H9 (cell line): ENCODE data around the gene FBXL14. TPM values are rescaled to one million over a fixed set of nuclear protein-coding genes. Genes with fewer than 3 reads are reported as not detected.

Source experiments
- DNase-seq: peaks from one replicate; pipeline ENCODE4 v3.0.0-alpha.2; 2017
- H2AFZ ChIP-seq: one replicate; pipeline ENCODE4 v1.6.1; 2013; ENCODE audit warnings: mild to moderate bottlenecking, low read length, control low read depth, moderate library complexity
- H2AK5ac ChIP-seq: 2 replicates; pipeline ENCODE4 v1.6.1; 2013; ENCODE audit warnings: low read length, control low read depth, mixed read lengths; ENCODE audit not compliant: insufficient read length
- H2BK120ac ChIP-seq: one replicate; pipeline ENCODE4 v1.6.1; 2013; ENCODE audit warnings: low read depth, mild to moderate bottlenecking, low read length, control low read depth, inconsistent platforms; ENCODE audit not compliant: poor library complexity, severe bottlenecking
- H2BK12ac ChIP-seq: 2 replicates; pipeline ENCODE4 v1.6.1; 2013; ENCODE audit warnings: low read length, control low read depth, mixed read lengths, low read depth; ENCODE audit not compliant: insufficient read length
- H2BK15ac ChIP-seq: 2 replicates; pipeline ENCODE4 v1.6.1; 2013; ENCODE audit warnings: low read depth, low read length, control low read depth
- H2BK20ac ChIP-seq: one replicate; pipeline ENCODE4 v1.6.1; 2013; ENCODE audit warnings: low read depth, mild to moderate bottlenecking, low read length, control low read depth, inconsistent platforms; ENCODE audit not compliant: poor library complexity, severe bottlenecking
- H2BK5ac ChIP-seq: 2 replicates; pipeline ENCODE4 v1.6.1; 2013; ENCODE audit warnings: low read length, control low read depth, mixed read lengths; ENCODE audit not compliant: insufficient read length
- H3K14ac ChIP-seq: 2 replicates; pipeline ENCODE4 v1.6.1; 2013; ENCODE audit warnings: low read length, control low read depth; ENCODE audit not compliant: insufficient read depth
- H3K18ac ChIP-seq: 2 replicates; pipeline ENCODE4 v1.6.1; 2013; ENCODE audit warnings: low read depth, mild to moderate bottlenecking, mixed read lengths, low read length, control low read depth; ENCODE audit not compliant: insufficient read length
- H3K23ac ChIP-seq: 2 replicates; pipeline ENCODE4 v1.6.1; 2013; ENCODE audit warnings: low read length, control low read depth, mixed read lengths, low read depth; ENCODE audit not compliant: insufficient read length
- H3K23me2 ChIP-seq: 2 replicates; pipeline ENCODE4 v1.6.1; 2013; ENCODE audit warnings: low read depth, mild to moderate bottlenecking, mixed read lengths, low read length, control low read depth; ENCODE audit not compliant: insufficient read length, poor library complexity, severe bottlenecking
- H3K27ac ChIP-seq: 2 replicates; pipeline ENCODE4 v1.5.1; 2013; ENCODE audit warnings: low read length, control low read depth, mixed read lengths, low read depth; ENCODE audit not compliant: insufficient read length
- H3K27me3 ChIP-seq: 2 replicates; pipeline ENCODE4 v1.6.1; 2013; ENCODE audit warnings: low read length, control low read depth, inconsistent platforms; ENCODE audit not compliant: insufficient read depth
- H3K4ac ChIP-seq: 2 replicates; pipeline ENCODE4 v1.6.1; 2013; ENCODE audit warnings: low read depth, mild to moderate bottlenecking, control low read depth, inconsistent platforms, low read length, moderate library complexity
- H3K4me1 ChIP-seq: 2 replicates; pipeline ENCODE4 v1.6.1; 2013; ENCODE audit warnings: low read length, control low read depth, inconsistent platforms; ENCODE audit not compliant: insufficient read depth
- H3K4me2 ChIP-seq: 2 replicates; pipeline ENCODE4 v1.6.1; 2013; ENCODE audit warnings: low read length, control low read depth, mixed read lengths; ENCODE audit not compliant: insufficient read length, insufficient read depth
- H3K56ac ChIP-seq: 2 replicates; pipeline ENCODE4 v1.6.1; 2013; ENCODE audit warnings: low read depth, mild to moderate bottlenecking, mixed read lengths, low read length, control low read depth; ENCODE audit not compliant: insufficient read length
- H3K79me1 ChIP-seq: 2 replicates; pipeline ENCODE4 v1.6.1; 2013; ENCODE audit warnings: low read depth, mild to moderate bottlenecking, moderate library complexity, low read length, control low read depth, inconsistent platforms; ENCODE audit not compliant: insufficient read depth, poor library complexity, severe bottlenecking
- H3K79me2 ChIP-seq: 2 replicates; pipeline ENCODE4 v1.6.1; 2013; ENCODE audit warnings: low read length, control low read depth, inconsistent platforms; ENCODE audit not compliant: insufficient read depth
- H3K9ac ChIP-seq: 2 replicates; pipeline ENCODE4 v1.6.1; 2013; ENCODE audit warnings: low read length, control low read depth, mixed read lengths; ENCODE audit not compliant: insufficient read length; ENCODE audit errors: extremely low read depth
- H3K9me3 ChIP-seq: one replicate; pipeline ENCODE4 v1.6.1; 2013; ENCODE audit warnings: low read depth, low read length, inconsistent platforms; ENCODE audit not compliant: control insufficient read depth
- H3T11ph ChIP-seq: one replicate; pipeline ENCODE4 v1.6.1; 2013; ENCODE audit warnings: mild to moderate bottlenecking, low read length, control low read depth, inconsistent platforms
- H4K20me1 ChIP-seq: one replicate; pipeline ENCODE4 v1.6.1; 2013; ENCODE audit not compliant: control insufficient read depth, insufficient read length, insufficient read depth
- H4K5ac ChIP-seq: 2 replicates; pipeline ENCODE4 v1.6.1; 2013; ENCODE audit warnings: low read depth, mild to moderate bottlenecking, mixed read lengths, low read length, control low read depth; ENCODE audit not compliant: insufficient read length
- H4K8ac ChIP-seq: replicated peaks from 2 replicates; pipeline ENCODE4 v1.6.1; 2013; ENCODE audit warnings: low read length, control low read depth, mixed read lengths, low read depth; ENCODE audit not compliant: insufficient read length
- H4K91ac ChIP-seq: 2 replicates; pipeline ENCODE4 v1.6.1; 2013; ENCODE audit warnings: low read depth, mild to moderate bottlenecking, moderate library complexity, mixed read lengths, low read length, control low read depth; ENCODE audit not compliant: insufficient read length
- H3K27ac Mint-ChIP-seq, 3 experiments: 2 replicates in 2 of 3; 3 replicates in 1 of 3; pipeline ENCODE4 v1.8.0; 2020 to 2021; ENCODE audit warnings: mixed read lengths in 3 of 3, mild to moderate bottlenecking in 1 of 3, moderate library complexity in 1 of 3
- H3K27me3 Mint-ChIP-seq: 2 replicates; pipeline ENCODE4 v1.8.0; 2021; ENCODE audit warnings: low read depth, mild to moderate bottlenecking, moderate library complexity, mixed read lengths
- H3K36me3 Mint-ChIP-seq, 3 experiments: 2 replicates in 2 of 3; 3 replicates in 1 of 3; pipeline ENCODE4 v1.8.0; 2020 to 2021; ENCODE audit warnings: low read depth in 3 of 3, mixed read lengths in 3 of 3; ENCODE audit not compliant: insufficient read depth in 1 of 3
- H3K4me1 Mint-ChIP-seq, 2 experiments: 2 replicates each; pipeline ENCODE4 v1.8.0; 2020; ENCODE audit warnings: mixed read lengths in 2 of 2
- H3K4me3 Mint-ChIP-seq, 2 experiments: 2 replicates in 1 of 2; 3 replicates in 1 of 2; pipeline ENCODE4 v1.8.0; 2020 to 2021; ENCODE audit warnings: mild to moderate bottlenecking in 2 of 2, mixed read lengths in 2 of 2, moderate library complexity in 1 of 2
- H3K9me3 Mint-ChIP-seq, 2 experiments: 2 replicates in 1 of 2; 3 replicates in 1 of 2; pipeline ENCODE4 v1.8.0; 2020; ENCODE audit warnings: mild to moderate bottlenecking in 2 of 2, mixed read lengths in 2 of 2, moderate library complexity in 1 of 2
- CTCF ChIP-seq: fragments of 200-600 bp; sonication (generic); conservative IDR thresholded peaks from 3 replicates; pipeline ENCODE4 v1.8.0; 2021; ENCODE audit warnings: antibody characterized with exemption, mild to moderate bottlenecking
- WGBS: extraction: QIAGEN DNeasy Blood & Tissue Kit; methylation state at CpG from one replicate; pipeline ENCODE4 v1.1.7; 2013; ENCODE audit warnings: missing lambda C conversion rate, low lambda C conversion rate, mixed read lengths; ENCODE audit not compliant: insufficient read length; ENCODE audit errors: extremely low coverage; 5-methylcytosine and 5-hydroxymethylcytosine counted together
- total RNA-seq: library from RNA; stranded (reverse); gene quantifications from 2 replicates; pipeline ENCODE4 v1.2.1, GENCODE V29; 2021

The FBXL14 gene
- total RNA-seq, 1 experiment from 2014 or later, result 15.6 TPM

GRCh38 chr12:1608713-1609119 is 14.3 kb upstream of the FBXL14 start:
- Histone ChIP-seq H3T11ph (no peak overlapping the region), H4K8ac (no peak overlapping the region), H2BK120ac (no peak overlapping the region), H3K18ac (no peak overlapping the region), H3K9me3 (no peaks in the 10 kb centered on the region), H2AK5ac (no peak overlapping the region), H3K79me2 (no peaks in the 10 kb centered on the region), H3K27me3 (peaks cover 2% of the 10 kb centered on the region; the same call in 1 of the 2 replicates), H4K91ac (no peak overlapping the region), H4K20me1 (no peaks in the 10 kb centered on the region), H3K56ac (no peak overlapping the region), H4K5ac (no peak overlapping the region), H2BK5ac (no peak overlapping the region), H2BK15ac (no peak overlapping the region), H3K79me1 (no peaks in the 10 kb centered on the region), H3K14ac (no peak overlapping the region), H2BK20ac (no peak overlapping the region), H2AFZ (no peak overlapping the region), H3K4me1 (0 out of 2 replicates have a peak, but pooled peaks cover 2% of the 10 kb centered on the region), H3K4me2 (no peak overlapping the region), H3K9ac (no peak overlapping the region), H3K23me2 (peaks cover 6% of the 10 kb centered on the region), H3K27ac (no peak overlapping the region), H3K23ac (no peak overlapping the region), H3K4ac (no peak overlapping the region), H2BK12ac (no peak overlapping the region)
- no CpG with 5 or more reads among the region's 5 CpGs for WGBS
- no peak overlapping the region for H3K4me3 Mint-ChIP-seq
- no peak for DNase-seq
- peaks cover 9 to 14% of the 10 kb centered on the region in 2 experiments for H3K4me1 Mint-ChIP-seq
- H3K27ac Mint-ChIP-seq, result no peak overlapping the region
- no peaks in the 10 kb centered on the region for H3K36me3 Mint-ChIP-seq
- H3K9me3 Mint-ChIP-seq, result no peaks in the 10 kb centered on the region
- no peak for TF ChIP-seq CTCF
- H3K27me3 Mint-ChIP-seq, result peaks cover 51% of the 10 kb centered on the region
